Renal pelvis (tissue), 12 donors: Measurements from ENCODE around the gene MEFV. TPM values are rescaled to one million over a fixed set of nuclear protein-coding genes. Genes with fewer than 3 reads are reported as not detected.
A peak's percentile ranks its signal among the peaks of the same experiment; 100 is the strongest.
"Not testable (repeated sequence)": the region's sequence is repeated elsewhere in the genome, so short reads cannot be mapped to it uniquely, and the experiment has no call there.

Source experiments
- DNase-seq: peaks from one replicate; pipeline ENCODE4 v3.0.0-alpha.2; 2013
- long read RNA-seq, 16 experiments: transcript quantifications; one replicate each; lab custom pipeline, GENCODE V29; 2026
- polyA plus RNA-seq, 3 donors: library from polyadenylated mRNA; unstranded; fragments of 120-200 nt; gene quantifications; one replicate each; pipeline ENCODE4 v1.2.1, GENCODE V29; 2013; ENCODE audit not compliant: insufficient read length in 3 of 3

The MEFV gene
- under 1 TPM; 0.20 to 0.38 (median 0.33) TPM for polyA plus RNA-seq
- long read RNA-seq, donor 1 = 0 reads
- long read RNA-seq, donor 2 = 0 reads
- long read RNA-seq, donor 3 = 0 reads
- long read RNA-seq, donor 4 = 0 reads
- long read RNA-seq, donor 5, partial matches to known transcripts = 20 of 20 reads
- long read RNA-seq, donor 5, other reads (novel, unspliced or antisense) = 0 of 20 reads
- long read RNA-seq, donor 6 = 0 reads
- long read RNA-seq, donor 7 = 0 reads
- long read RNA-seq, donor 8 = 0 reads
- long read RNA-seq, donor 9 = 0 reads
- long read RNA-seq, donor 10 = 0 reads
- long read RNA-seq, donor 11 = 0 reads
- long read RNA-seq, donor 12 = 0 reads
- long read RNA-seq, donor 13 = 0 reads
- long read RNA-seq, donor 14 = 0 reads
- long read RNA-seq, donor 15 = 0 reads
- long read RNA-seq, donor 16 = 0 reads

- DNase-seq = no peak
These were observed at the start of gene MEFV for GRCh38 chr16:3256146-3256865. Gene MEFV (minus strand): TSS chr16:3256633. CDS start chr16:3256587, 46 bp downstream.

GRCh38 chr16:3306078-3306477 is 49.6 kb upstream of the MEFV start:
- DNase-seq = no peak

- peak; percentile 91 for DNase-seq
These were observed 49.0 kb upstream of the MEFV start, which contains the start of the genes TIGD7 and ZNF75A for GRCh38 chr16:3305109-3306068. Gene TIGD7 (minus strand): TSS chr16:3305430. CDS start chr16:3300614, 4,816 bp downstream. Gene ZNF75A (plus strand): TSS chr16:3305497. CDS start chr16:3308429, 2,932 bp downstream.

- DNase-seq = no peak
These were observed 47.9 kb upstream of the MEFV start for GRCh38 chr16:3304370-3304769.

GRCh38 chr16:3295783-3296182 is 39.4 kb upstream of the MEFV start:
- no peak for DNase-seq

- no peak for DNase-seq
These were observed 38.8 kb upstream of the MEFV start for GRCh38 chr16:3295209-3295608.

GRCh38 chr16:3292604-3293003 is 36.2 kb upstream of the MEFV start:
- DNase-seq = no peak

- DNase-seq = no peak
These were observed 33.7 kb upstream of the MEFV start for GRCh38 chr16:3289998-3290673.

- DNase-seq = no peak
These were observed 28.7 kb upstream of the MEFV start for GRCh38 chr16:3285131-3285530.

- no peak for DNase-seq
These were observed 27.4 kb upstream of the MEFV start for GRCh38 chr16:3283543-3284447.

- DNase-seq = peak; percentile 98
These were observed 26.5 kb upstream of the MEFV start, which contains the start of gene ZNF263 for GRCh38 chr16:3282730-3283542. Gene ZNF263 (plus strand): TSS chr16:3283491. CDS start chr16:3283819, 328 bp downstream.

GRCh38 chr16:3282103-3282729 is 25.8 kb upstream of the MEFV start:
- peak; percentile 76 for DNase-seq

- no peak for DNase-seq
These were observed 24.9 kb upstream of the MEFV start for GRCh38 chr16:3281222-3281820.

GRCh38 chr16:3276679-3277078 is 20.2 kb upstream of the MEFV start:
- DNase-seq = no peak

GRCh38 chr16:3274947-3275346 is 18.5 kb upstream of the MEFV start:
- DNase-seq = no peak

- no peak for DNase-seq
These were observed 18.1 kb upstream of the MEFV start for GRCh38 chr16:3274490-3274889.

- DNase-seq = not testable (repeated sequence)
These were observed 14.8 kb upstream of the MEFV start for GRCh38 chr16:3271281-3271680.

GRCh38 chr16:3270718-3271117 is 14.3 kb upstream of the MEFV start:
- DNase-seq = not testable (repeated sequence)
